ENCODE data around the gene DCC. TPM values are rescaled to one million over a fixed set of nuclear protein-coding genes. Genes with fewer than 3 reads are reported as not detected.

The DCC gene
- total and polyA plus RNA-seq, 2 experiments from 2014 or later: 0.53 to 0.73 TPM

- Histone ChIP-seq H3K4me2 (no peak overlapping the region), H3F3A (replicated peaks; ENCODE audit: low read depth) (no peaks in the 10 kb centered on the region), H3K9me2 (ENCODE audit: insufficient read depth) (no peaks in the 10 kb centered on the region), H3K79me2 (replicated peaks; ENCODE audit: insufficient read depth) (no peaks in the 10 kb centered on the region), H4K20me1 (replicated peaks; ENCODE audit: insufficient read depth) (no peaks in the 10 kb centered on the region), H3K27ac (ENCODE audit: low read depth) (no peak overlapping the region), H3K4me3 (no peak overlapping the region), H3K27me3 (ENCODE audit: insufficient read depth) (no peaks in the 10 kb centered on the region), H3K36me3 (ENCODE audit: insufficient read depth) (no peaks in the 10 kb centered on the region), H3K4me1 (ENCODE audit: insufficient read depth) (no peaks in the 10 kb centered on the region), H2AFZ (0 out of 2 replicates have a peak overlapping the region, but pooled peaks have one; percentile 56)
- DNase-seq (ENCODE audit: low spot score): no peak
- Mint-ChIP-seq H3K36me3 (ENCODE audit: low read depth) (no peaks in the 10 kb centered on the region), H3K27ac (no peak overlapping the region), H3K4me1 (no peaks in the 10 kb centered on the region), H3K9me3 (no peaks in the 10 kb centered on the region), H3K27me3 (ENCODE audit: insufficient read depth, low read depth, poor library complexity) (no peaks in the 10 kb centered on the region), H3K4me3 (no peak overlapping the region)
- ATAC-seq: no peak
- TF ChIP-seq ETS1 (IDR thresholded peaks at IDR 0.05) (no peak), ZNF331 (CRISPR knock-in tag; IDR thresholded peaks at IDR 0.05; ENCODE audit: low read depth) (no peak), STAT1 (IDR thresholded peaks at IDR 0.05; ENCODE audit: unreplicated experiment) (no peak), NANOG (IDR thresholded peaks at IDR 0.05; ENCODE audit: borderline replicate concordance) (no peak), ZNF114 (CRISPR knock-in tag; IDR thresholded peaks at IDR 0.05) (no peak), JUNB (IDR thresholded peaks at IDR 0.05; ENCODE audit: unreplicated experiment) (no peak), POLR2AphosphoS5 (IDR thresholded peaks at IDR 0.05; ENCODE audit: low read depth) (no peak), CREB1 (CRISPR knock-in tag; IDR thresholded peaks at IDR 0.05; ENCODE audit: low read depth) (no peak)
These were observed 54.6 kb downstream of the DCC start for GRCh38 chr18:52394602-52395001.

- Histone ChIP-seq H3K27ac (ENCODE audit: low read depth) (no peak overlapping the region), H2AFZ (0 out of 2 replicates have a peak overlapping the region, but pooled peaks have one; percentile 59), H3K4me2 (no peak overlapping the region), H3K4me1 (ENCODE audit: insufficient read depth) (no peaks in the 10 kb centered on the region), H3K36me3 (ENCODE audit: insufficient read depth) (no peaks in the 10 kb centered on the region), H3K4me3 (no peak overlapping the region), H4K20me1 (replicated peaks; ENCODE audit: insufficient read depth) (no peaks in the 10 kb centered on the region), H3F3A (replicated peaks; ENCODE audit: low read depth) (no peaks in the 10 kb centered on the region), H3K27me3 (ENCODE audit: insufficient read depth) (no peaks in the 10 kb centered on the region), H3K79me2 (replicated peaks; ENCODE audit: insufficient read depth) (no peaks in the 10 kb centered on the region), H3K9me2 (ENCODE audit: insufficient read depth) (no peaks in the 10 kb centered on the region)
- Mint-ChIP-seq H3K27me3 (ENCODE audit: insufficient read depth, low read depth, poor library complexity) (no peaks in the 10 kb centered on the region), H3K27ac (no peak overlapping the region), H3K4me3 (no peak overlapping the region), H3K9me3 (no peaks in the 10 kb centered on the region), H3K4me1 (no peaks in the 10 kb centered on the region), H3K36me3 (ENCODE audit: low read depth) (no peaks in the 10 kb centered on the region)
- DNase-seq (ENCODE audit: low spot score) (no peak), ATAC-seq (no peak)
- TF ChIP-seq EZH2phosphoT487 (IDR thresholded peaks at IDR 0.05; ENCODE audit: unreplicated experiment) (no peak), CTCF (conservative IDR thresholded peaks at IDR 0.05; ENCODE audit: low read depth in 2 of 2) (no peak), ZNF331 (CRISPR knock-in tag; IDR thresholded peaks at IDR 0.05; ENCODE audit: low read depth) (no peak), EZH2 (IDR thresholded peaks at IDR 0.05; ENCODE audit: low read depth, unreplicated experiment) (no peak), POLR2AphosphoS5 (IDR thresholded peaks at IDR 0.05; ENCODE audit: low read depth) (no peak), CREB1 (CRISPR knock-in tag; IDR thresholded peaks at IDR 0.05; ENCODE audit: low read depth) (no peak), ZNF114 (CRISPR knock-in tag; IDR thresholded peaks at IDR 0.05) (no peak), ETS1 (IDR thresholded peaks at IDR 0.05) (no peak), STAT1 (IDR thresholded peaks at IDR 0.05; ENCODE audit: unreplicated experiment) (no peak), JUNB (IDR thresholded peaks at IDR 0.05; ENCODE audit: unreplicated experiment) (no peak)
These were observed 55.3 kb downstream of the DCC start for GRCh38 chr18:52395146-52395852.

Data from GM23338 (cell line).